HCT116 (cell line): ENCODE measurements around the gene TMEM61. TPM values are rescaled to one million over a fixed set of nuclear protein-coding genes. Genes with fewer than 3 reads are reported as not detected.

Experiments used
- ATAC-seq: fragments of 200-7000 bp; cut with Tn5 transposase; 2 replicates; pipeline ENCODE4 v1.9.1; 2020; ENCODE audit warnings: mild to moderate bottlenecking, moderate library complexity
- BruUV-seq: library from RNA; stranded (reverse); fragments of 400-500 nt; replicated peaks from 2 replicates; lab custom pipeline; 2021; lab: Mats Ljungman, UMichigan
- CTCF ChIA-PET: fragments of 300-600 bp; sonication (Branson Sonifier 250); formaldehyde crosslinking; loops from one replicate; lab custom pipeline; 2021; ENCODE audit warnings: antibody characterized with exemption; lab: Charles Lee
- POLR2A ChIA-PET: fragments of 300-600, 350-600 bp; sonication (Branson Sonifier 250); formaldehyde crosslinking; loops from one replicate; lab custom pipeline; 2021; ENCODE audit warnings: antibody characterized with exemption; lab: Charles Lee
- RAD21 ChIA-PET, 2 experiments: fragments of 300-600 bp; sonication (Branson Sonifier 250); formaldehyde crosslinking; loops; one replicate each; lab custom pipeline; 2023; ENCODE audit warnings: low total read pairs in 2 of 2; ENCODE audit not compliant: uncharacterized antibody in 2 of 2, unreplicated experiment in 2 of 2, low non-redundant PET in 1 of 2; lab: Charles Lee
- DNase-seq: peaks from one replicate; pipeline ENCODE4 v3.0.0-alpha.2; 2010; ENCODE audit warnings: low read depth, low spot score
- H2AFZ ChIP-seq: fragments of 200-600 bp; shearing (Covaris generic), sonication (generic); 2 replicates; pipeline ENCODE4 v1.6.1; 2017; ENCODE audit warnings: low read depth, mixed run types, mixed read lengths, antibody characterized with exemption, low read length; ENCODE audit not compliant: poor library complexity, severe bottlenecking
- H3K27ac ChIP-seq: 2 replicates; pipeline ENCODE4 v1.5.1; 2012; ENCODE audit warnings: low read depth, low read length
- H3K27me3 ChIP-seq: fragments of 200-600 bp; sonication (generic); 2 replicates; pipeline ENCODE4 v1.6.1; 2016; ENCODE audit warnings: mixed run types, low read length, mixed read lengths; ENCODE audit not compliant: insufficient read depth
- H3K36me3 ChIP-seq, 2 experiments: fragments of 200-500 bp in 1 of 2; fragments of 200-600 bp in 1 of 2; sonication (Bioruptor generic) in 1 of 2; sonication (generic) in 1 of 2; 2 replicates each; pipeline versions ENCODE4 v1.5.1 to v1.6.1; 2014 to 2016; ENCODE audit warnings: low read length in 2 of 2, inconsistent platforms in 1 of 2, mixed read lengths in 1 of 2, mixed run types in 1 of 2; ENCODE audit not compliant: insufficient read depth in 2 of 2, control insufficient read depth in 1 of 2
- H3K4me1 ChIP-seq, 2 experiments: fragments of 200-600 bp in 1 of 2; sonication (generic) in 1 of 2; 2 replicates each; pipeline versions ENCODE4 v1.5.1 to v1.6.1; 2012 to 2017; ENCODE audit warnings: low read length in 2 of 2, inconsistent platforms in 1 of 2, mild to moderate bottlenecking in 1 of 2, mixed read lengths in 1 of 2, mixed run types in 1 of 2, moderate library complexity in 1 of 2; ENCODE audit not compliant: insufficient read depth in 2 of 2, control insufficient read depth in 1 of 2
- H3K4me2 ChIP-seq: fragments of 200-600 bp; sonication (generic); 2 replicates; pipeline ENCODE4 v1.6.1; 2017; ENCODE audit warnings: mixed run types, low read length, mixed read lengths
- H3K4me3 ChIP-seq, 2 experiments: fragments of 200-600 bp in 1 of 2; sonication (generic) in 1 of 2; replicated peaks in 1 of 2; 2 replicates each; pipeline ENCODE4 v1.5.1; 2011 to 2016; ENCODE audit warnings: low read length in 2 of 2, control low read depth in 1 of 2, low read depth in 1 of 2, mild to moderate bottlenecking in 1 of 2, mixed read lengths in 1 of 2, mixed run types in 1 of 2
- H3K79me2 ChIP-seq: fragments of 200-600 bp; sonication (generic); 2 replicates; pipeline ENCODE4 v1.6.1; 2017; ENCODE audit warnings: mild to moderate bottlenecking, mixed run types, low read length, moderate library complexity, mixed read lengths; ENCODE audit not compliant: insufficient read depth
- H3K9ac ChIP-seq: fragments of 200-600 bp; sonication (generic); 2 replicates; pipeline ENCODE4 v1.6.1; 2016; ENCODE audit warnings: low read length, mixed read lengths
- H3K9me2 ChIP-seq: fragments of 200-600 bp; sonication (generic), shearing (Covaris generic); 2 replicates; pipeline ENCODE4 v1.6.1; 2017; ENCODE audit warnings: mixed run types, mild to moderate bottlenecking, moderate library complexity; ENCODE audit not compliant: insufficient read depth
- H3K9me3 ChIP-seq, 2 experiments: fragments of 200-500 bp in 1 of 2; fragments of 200-600 bp in 1 of 2; sonication (Bioruptor generic) in 1 of 2; sonication (generic) in 1 of 2; 2 replicates each; pipeline ENCODE4 v1.6.1; 2014 to 2017; ENCODE audit warnings: low read length in 2 of 2, mixed read lengths in 2 of 2, inconsistent platforms in 1 of 2, low read depth in 1 of 2, mild to moderate bottlenecking in 1 of 2, mixed run types in 1 of 2, moderate library complexity in 1 of 2; ENCODE audit not compliant: control insufficient read depth in 1 of 2, insufficient read depth in 1 of 2
- H4K20me1 ChIP-seq: fragments of 200-600 bp; sonication (generic), shearing (Covaris generic); 2 replicates; pipeline ENCODE4 v1.6.1; 2017; ENCODE audit warnings: mixed run types, mild to moderate bottlenecking, moderate library complexity; ENCODE audit not compliant: insufficient read depth
- CEBPB ChIP-seq: IDR thresholded peaks from 2 replicates; pipeline ENCODE4 v1.6.1; 2012; ENCODE audit warnings: low read depth
- EZH2 ChIP-seq: fragments of 200-600 bp; sonication (generic); IDR thresholded peaks from 2 replicates; pipeline ENCODE4 v1.6.1; 2017; ENCODE audit warnings: antibody characterized with exemption, mixed run types
- EZH2phosphoT487 ChIP-seq: fragments of 200-600 bp; IDR thresholded peaks from 2 replicates; pipeline ENCODE4 v1.6.1; 2018; ENCODE audit warnings: antibody characterized with exemption, borderline replicate concordance
- JUND ChIP-seq: IDR thresholded peaks from 2 replicates; pipeline ENCODE4 v1.6.1; 2012
- SIN3A ChIP-seq: IDR thresholded peaks from 2 replicates; pipeline ENCODE4 v1.6.1; 2012; ENCODE audit warnings: low read depth
- TCF7L2 ChIP-seq: IDR thresholded peaks from 2 replicates; pipeline ENCODE4 v1.7.0; 2011; ENCODE audit warnings: borderline replicate concordance, inconsistent platforms; ENCODE audit not compliant: insufficient read depth, insufficient read length; ENCODE audit errors: extremely low read depth
- YY1 ChIP-seq: IDR thresholded peaks from 2 replicates; pipeline ENCODE4 v1.6.1; 2011; ENCODE audit warnings: low read length, low read depth, moderate library complexity, mild to moderate bottlenecking; ENCODE audit not compliant: insufficient replicate concordance; ENCODE audit errors: extremely low read depth
- intact Hi-C: fragments of 100-400 bp; cut with micrococcal nuclease; formaldehyde crosslinking; loops from 2 replicates; pipeline ENCODE4 v1.10.0; 2022
- total RNA-seq: library from RNA; stranded (reverse); gene quantifications from one replicate; pipeline ENCODE4 v1.2.1, GENCODE V29; 2021; ENCODE audit not compliant: unreplicated experiment
- TF ChIP-seq, protein P1 (sequence below): IDR thresholded peaks from 2 replicates; pipeline ENCODE4 v1.6.1; 2012
- TF ChIP-seq, protein P2 (sequence below), 3 experiments: fragments of 200-600 bp in 1 of 3; sonication (generic) in 1 of 3; IDR thresholded peaks in 2 of 3; conservative IDR thresholded peaks in 1 of 3; 2 replicates each; pipeline ENCODE4 v1.5.1; 2012 to 2017; ENCODE audit warnings: low read depth in 2 of 3, low read length in 2 of 3, antibody characterized with exemption in 1 of 3, borderline replicate concordance in 1 of 3, control low read depth in 1 of 3, mild to moderate bottlenecking in 1 of 3, mixed read lengths in 1 of 3, mixed run types in 1 of 3, moderate library complexity in 1 of 3; ENCODE audit not compliant: insufficient read depth in 1 of 3
- TF ChIP-seq, protein P3 (sequence below): IDR thresholded peaks from 2 replicates; pipeline ENCODE4 v1.6.1; 2012

The TMEM61 gene
- total RNA-seq, 1 experiment from 2014 or later, result 4.4 TPM

DNA sequence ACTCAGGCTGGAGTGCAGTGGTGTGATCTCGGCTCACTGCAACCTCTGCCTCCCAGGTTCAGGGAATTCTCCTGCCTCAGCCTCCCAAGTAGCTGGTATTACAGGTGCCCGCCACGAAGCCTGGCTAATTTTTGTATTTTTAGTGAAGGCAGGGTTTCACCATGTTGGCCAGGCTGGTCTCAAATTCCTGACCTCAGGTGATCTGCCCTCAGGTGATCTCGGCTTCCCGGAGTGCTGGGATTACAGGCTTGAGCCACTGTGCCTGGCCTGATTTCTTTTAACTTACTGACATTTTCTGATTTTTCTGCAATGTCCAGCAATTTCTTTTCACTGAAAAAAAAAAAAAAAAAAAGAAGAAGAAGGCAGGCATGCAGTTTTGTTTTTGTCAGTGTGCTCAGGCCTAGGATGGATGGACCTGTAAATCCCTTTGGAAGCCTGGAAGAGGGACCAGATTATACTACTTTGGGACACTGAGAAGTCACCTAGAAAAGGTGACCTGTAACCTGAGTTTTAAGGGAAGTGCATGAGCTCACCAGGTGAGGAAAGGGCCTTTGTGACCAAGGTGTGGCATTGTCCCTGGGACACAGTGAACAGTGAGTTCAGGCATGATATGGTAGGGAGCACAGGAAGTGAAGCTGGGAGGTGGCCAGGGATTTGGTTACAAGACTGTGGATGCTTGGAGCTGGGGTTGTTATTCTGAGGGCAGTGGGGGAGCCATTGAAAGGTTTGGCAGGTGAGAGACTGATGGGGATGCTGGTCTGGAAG is 2.7 kb upstream of the TMEM61 start (continued):
- TF ChIP-seq, protein P1, sequence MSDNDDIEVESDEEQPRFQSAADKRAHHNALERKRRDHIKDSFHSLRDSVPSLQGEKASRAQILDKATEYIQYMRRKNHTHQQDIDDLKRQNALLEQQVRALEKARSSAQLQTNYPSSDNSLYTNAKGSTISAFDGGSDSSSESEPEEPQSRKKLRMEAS, result no peak
- TF ChIP-seq YY1 (no peak), JUND (no peak), TCF7L2 (no peak), CEBPB (no peak)

DNA sequence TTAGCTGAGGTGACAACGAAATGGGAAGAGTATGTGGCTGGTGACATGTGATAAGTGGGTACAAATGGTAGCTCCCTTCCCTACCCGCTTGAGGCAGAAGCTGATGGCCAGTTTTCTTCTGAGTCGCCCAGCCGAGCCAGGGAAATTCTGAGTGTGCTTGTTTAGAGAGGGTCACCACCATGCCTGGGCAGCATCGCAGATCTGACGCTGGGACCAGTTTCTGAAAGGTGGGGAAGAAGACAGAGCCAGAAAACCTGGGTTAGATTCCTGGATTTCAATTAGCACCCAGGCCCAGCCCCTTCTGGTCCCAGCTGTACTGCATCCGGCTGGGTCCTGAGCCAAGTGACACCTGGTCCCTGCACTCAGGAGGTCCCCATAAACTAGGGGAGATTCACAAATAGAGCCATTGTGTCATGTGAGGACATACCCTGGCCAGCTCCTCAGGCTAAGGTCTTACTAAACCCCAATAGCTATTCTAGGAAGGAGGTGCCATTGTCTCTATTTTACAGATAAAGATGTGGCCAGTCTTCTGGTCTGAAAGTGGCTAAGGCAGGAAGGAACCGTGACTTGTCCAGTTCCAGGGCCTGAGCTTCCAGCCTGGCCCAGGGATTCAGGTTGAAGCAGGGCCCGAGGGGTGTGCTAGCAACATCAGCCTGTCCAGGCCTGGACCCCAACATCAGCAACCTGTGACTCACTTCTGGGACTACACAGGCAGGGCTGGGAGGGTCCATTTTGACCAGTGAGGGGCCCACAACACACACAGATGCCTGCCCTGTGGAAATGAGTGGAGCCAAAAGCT is 1.7 kb upstream of the TMEM61 start:
- H3K4me2 ChIP-seq, result no peak overlapping the region
- no peak overlapping the region for H3K27ac ChIP-seq
- H2AFZ ChIP-seq, result no peak overlapping the region
- TF ChIP-seq EZH2 (no peak), SIN3A (no peak), EZH2phosphoT487 (no peak), CEBPB (no peak)
- TF ChIP-seq, protein P2, sequence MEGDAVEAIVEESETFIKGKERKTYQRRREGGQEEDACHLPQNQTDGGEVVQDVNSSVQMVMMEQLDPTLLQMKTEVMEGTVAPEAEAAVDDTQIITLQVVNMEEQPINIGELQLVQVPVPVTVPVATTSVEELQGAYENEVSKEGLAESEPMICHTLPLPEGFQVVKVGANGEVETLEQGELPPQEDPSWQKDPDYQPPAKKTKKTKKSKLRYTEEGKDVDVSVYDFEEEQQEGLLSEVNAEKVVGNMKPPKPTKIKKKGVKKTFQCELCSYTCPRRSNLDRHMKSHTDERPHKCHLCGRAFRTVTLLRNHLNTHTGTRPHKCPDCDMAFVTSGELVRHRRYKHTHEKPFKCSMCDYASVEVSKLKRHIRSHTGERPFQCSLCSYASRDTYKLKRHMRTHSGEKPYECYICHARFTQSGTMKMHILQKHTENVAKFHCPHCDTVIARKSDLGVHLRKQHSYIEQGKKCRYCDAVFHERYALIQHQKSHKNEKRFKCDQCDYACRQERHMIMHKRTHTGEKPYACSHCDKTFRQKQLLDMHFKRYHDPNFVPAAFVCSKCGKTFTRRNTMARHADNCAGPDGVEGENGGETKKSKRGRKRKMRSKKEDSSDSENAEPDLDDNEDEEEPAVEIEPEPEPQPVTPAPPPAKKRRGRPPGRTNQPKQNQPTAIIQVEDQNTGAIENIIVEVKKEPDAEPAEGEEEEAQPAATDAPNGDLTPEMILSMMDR (IDR thresholded peaks at IDR 0.05 in 2 of 3, conservative IDR thresholded peaks at IDR 0.05 in 1 of 3; ENCODE audit: borderline replicate concordance in 1 of 3, insufficient read depth in 1 of 3, low read depth in 2 of 3, low read length in 2 of 3), result no peak
- TF ChIP-seq, protein P3, sequence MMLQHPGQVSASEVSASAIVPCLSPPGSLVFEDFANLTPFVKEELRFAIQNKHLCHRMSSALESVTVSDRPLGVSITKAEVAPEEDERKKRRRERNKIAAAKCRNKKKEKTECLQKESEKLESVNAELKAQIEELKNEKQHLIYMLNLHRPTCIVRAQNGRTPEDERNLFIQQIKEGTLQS, result no peak
- no peak overlapping the region for H3K9ac ChIP-seq
- ChIA-PET RAD21 (no interaction called here), CTCF (interaction anchor here (2.0 kb wide), 1 partner anchor 34 kb away, joined by 11 read pairs; no protein-coding TSS in a partner anchor), POLR2A (interaction anchor here (1.4 kb wide), 1 partner anchor 13 kb away, joined by 4 read pairs; no protein-coding TSS in a partner anchor)
- H3K4me1 ChIP-seq, result peaks cover 0 to 31% of the 10 kb centered on the region in 2 experiments; a peak in 2 of 4 replicates
- intact Hi-C loops, result no loop called here
- no peaks in the 10 kb centered on the region for H3K9me2 ChIP-seq
- DNase-seq (no peak), ATAC-seq (no peak)
- BruUV-seq, result no TSS peak
- H4K20me1 ChIP-seq, result no peaks in the 10 kb centered on the region
- H3K27me3 ChIP-seq, result no peaks in the 10 kb centered on the region
- H3K9me3 ChIP-seq, result no peaks in the 10 kb centered on the region
- no peak overlapping the region for H3K4me3 ChIP-seq
- no peaks in the 10 kb centered on the region for H3K79me2 ChIP-seq
- no peaks in the 10 kb centered on the region for H3K36me3 ChIP-seq
